Transverse colon (tissue), 4 donors: ENCODE data around the gene BRD3OS.

ENCODE experiments used
- CTCF ChIP-seq, 5 experiments: fragments of 200-600 bp in 3 of 5; fragments of 450-650 bp in 2 of 5; sonication (generic) in 3 of 5; IDR thresholded peaks; 1 replicate in 2 of 5; 2 replicates in 3 of 5; pipeline ENCODE4 v1.5.1; 2016 to 2017; ENCODE audit warnings: antibody characterized with exemption in 5 of 5, inconsistent platforms in 3 of 5, mild to moderate bottlenecking in 2 of 5, moderate library complexity in 1 of 5
- EP300 ChIP-seq: sonication (generic); formaldehyde crosslinking; IDR thresholded peaks from one replicate; pipeline ENCODE4 v1.6.1; 2017; ENCODE audit warnings: antibody characterized with exemption, low read depth
- POLR2AphosphoS5 ChIP-seq, 3 donors: sonication (generic); formaldehyde crosslinking; IDR thresholded peaks; one replicate each; pipeline ENCODE4 v1.6.1; 2016; ENCODE audit warnings: antibody characterized with exemption in 3 of 3

GRCh38 chr9:133981958-133982681 lies 43.2 kb upstream of the BRD3OS start:
- no peak for TF ChIP-seq CTCF (IDR thresholded peaks at IDR 0.05)
- no peak for TF ChIP-seq POLR2AphosphoS5 (IDR thresholded peaks at IDR 0.05)
- TF ChIP-seq EP300: no peak
